Hippocampal formation (tissue), 2 donors: ENCODE results near the gene CLK4.

ENCODE experiments used
- DNase-seq, 2 donors: peaks; one replicate each; lab custom pipeline; 2025; lab: John Stamatoyannopoulos, UW

The CLK4 gene

GRCh38 chr5:178626484-178627258, at the start of gene CLK4:
Gene CLK4 (minus strand): TSS chr5:178627050. CDS start chr5:178623416, 3,634 bp downstream.
- peak; percentile 89 to 93 for DNase-seq

GRCh38 chr5:178675922-178676321, 49.1 kb upstream of the CLK4 start:
- no peak for DNase-seq

DNA sequence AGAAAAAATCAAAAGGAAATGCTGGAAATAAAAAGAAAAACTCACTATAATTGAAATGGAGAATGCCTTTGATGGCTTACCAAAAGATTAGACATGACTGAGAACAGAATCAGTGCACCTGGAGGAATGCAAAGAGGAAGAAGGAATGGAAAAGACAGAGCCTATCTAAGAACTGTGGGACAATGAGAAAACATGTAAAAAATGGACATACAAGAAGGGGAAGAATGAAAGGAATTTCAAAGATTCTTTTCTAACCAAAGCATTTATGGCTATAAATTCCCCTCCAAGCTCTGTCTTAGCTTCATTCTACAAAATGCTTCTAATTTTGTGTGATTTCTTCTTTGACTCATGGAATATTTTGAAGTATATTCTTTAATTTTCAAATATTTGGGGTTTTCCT, 47.5 kb upstream of the CLK4 start:
- no peak for DNase-seq

DNA sequence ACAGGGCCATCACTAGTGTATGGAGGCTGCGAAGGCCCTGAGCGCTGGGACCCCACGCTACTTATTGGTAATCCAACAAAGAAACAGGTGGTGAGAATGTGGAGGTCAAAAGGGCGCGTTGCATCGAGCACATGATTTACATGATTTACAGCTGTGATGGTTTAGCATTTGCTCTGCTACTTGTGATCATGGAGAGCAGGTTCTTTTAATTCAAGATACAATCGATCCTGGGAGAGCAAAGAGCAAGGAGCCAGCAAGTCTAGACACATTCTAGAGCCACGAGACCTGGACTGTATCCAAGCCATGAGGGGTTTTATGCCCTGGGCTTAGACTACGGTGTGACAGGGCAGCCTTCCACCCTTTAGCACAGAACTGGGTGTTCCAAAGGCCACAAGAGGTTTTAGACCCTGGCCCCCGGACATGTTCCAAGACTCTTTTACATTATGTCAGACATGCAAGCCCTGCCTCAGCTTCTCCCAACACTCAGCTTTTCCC, 47.0 kb upstream of the CLK4 start:
- no peak for DNase-seq

DNA sequence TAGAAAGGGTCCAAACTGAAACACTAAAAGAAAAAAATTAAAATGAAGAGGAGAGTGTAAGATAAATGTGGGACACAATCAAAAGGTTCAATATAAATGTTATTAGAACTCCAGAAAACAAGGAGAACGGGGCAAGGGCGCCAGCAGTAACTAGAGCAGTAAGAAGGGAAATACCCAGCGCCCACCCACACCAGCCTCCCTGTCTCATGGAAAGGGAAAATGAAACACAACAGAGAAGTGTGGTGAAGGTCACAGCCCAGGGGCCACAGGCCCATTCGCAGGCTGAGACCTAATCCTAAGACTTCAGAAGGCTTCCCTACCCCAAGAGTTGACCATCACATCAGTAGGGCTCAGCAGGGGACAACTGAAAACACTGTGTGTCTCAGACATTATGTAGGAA, 45.8 kb upstream of the CLK4 start:
- no peak for DNase-seq

GRCh38 chr5:178671602-178672144, 44.8 kb upstream of the CLK4 start:
- no peak for DNase-seq

DNA sequence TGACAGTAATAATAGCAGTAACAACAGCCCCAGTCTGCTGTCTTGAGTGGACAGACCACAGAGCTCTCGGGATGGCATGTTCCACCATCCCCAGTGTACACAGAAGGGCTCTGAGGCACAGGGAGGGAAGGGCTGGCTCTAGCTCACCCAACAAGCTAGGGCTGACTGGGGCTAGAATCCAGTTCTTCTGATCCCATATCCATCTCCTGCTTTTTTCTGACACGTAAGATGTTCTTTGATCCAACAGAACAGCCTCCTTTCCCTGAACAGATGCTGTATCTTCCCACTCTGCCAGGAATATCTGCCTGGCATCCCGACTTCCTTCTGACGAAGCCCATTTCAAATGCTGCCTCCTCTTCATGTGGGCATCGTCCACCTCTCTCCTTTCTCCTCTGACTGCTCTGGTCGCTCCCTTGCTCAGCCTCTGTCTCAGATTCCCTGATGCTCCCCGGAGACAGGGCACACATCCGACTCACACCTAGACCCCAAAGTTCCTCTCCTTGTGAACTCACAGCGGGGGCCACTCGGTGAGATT, 43.6 kb upstream of the CLK4 start:
- DNase-seq = no peak

DNA sequence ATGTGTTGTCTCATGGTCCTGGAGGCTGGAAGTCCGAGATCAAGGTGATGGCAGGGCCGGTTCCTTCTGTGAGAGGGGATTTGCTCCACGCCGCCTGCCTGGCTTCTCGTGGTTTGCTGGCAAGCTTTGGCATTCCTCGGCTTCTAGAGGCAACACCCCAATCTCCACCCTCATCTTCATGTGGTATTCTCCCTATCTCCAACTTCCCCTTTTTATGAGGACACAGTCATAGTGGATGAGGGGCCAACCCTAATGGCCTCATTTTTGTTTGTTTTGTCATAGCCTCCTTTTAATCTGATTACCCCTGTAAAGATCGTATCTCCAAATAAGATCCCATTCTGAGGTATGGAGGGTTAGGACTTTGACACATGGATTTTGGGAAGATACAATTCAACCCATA, 41.7 kb upstream of the CLK4 start:
- DNase-seq = no peak

GRCh38 chr5:178667688-178668087, 40.8 kb upstream of the CLK4 start:
- no peak for DNase-seq

DNA sequence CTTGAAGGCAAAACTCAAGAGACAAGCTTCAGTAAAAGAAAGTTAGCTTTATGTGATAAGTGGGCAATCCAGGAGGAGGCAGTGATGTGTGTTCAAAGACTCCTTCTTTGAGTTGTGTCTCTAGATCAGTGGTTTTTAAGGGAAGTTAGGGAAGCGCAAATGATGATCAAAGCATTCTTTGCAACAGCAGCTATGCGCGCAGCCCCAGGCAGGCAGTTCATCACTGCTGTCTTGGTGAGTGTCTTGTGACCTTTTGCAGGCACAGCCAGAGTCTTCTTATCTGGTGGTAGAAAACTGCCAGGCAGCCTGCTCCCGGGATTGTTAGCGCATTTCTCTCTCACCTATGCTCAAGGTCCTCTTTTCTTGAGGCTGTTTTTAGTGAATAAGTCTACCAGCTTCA, 40.3 kb upstream of the CLK4 start:
- DNase-seq = no peak

- no peak for DNase-seq
Measured at GRCh38 chr5:178664141-178664540, 37.3 kb upstream of the CLK4 start.

- DNase-seq = no peak
Measured at GRCh38 chr5:178662541-178662860, 35.7 kb upstream of the CLK4 start.

DNA sequence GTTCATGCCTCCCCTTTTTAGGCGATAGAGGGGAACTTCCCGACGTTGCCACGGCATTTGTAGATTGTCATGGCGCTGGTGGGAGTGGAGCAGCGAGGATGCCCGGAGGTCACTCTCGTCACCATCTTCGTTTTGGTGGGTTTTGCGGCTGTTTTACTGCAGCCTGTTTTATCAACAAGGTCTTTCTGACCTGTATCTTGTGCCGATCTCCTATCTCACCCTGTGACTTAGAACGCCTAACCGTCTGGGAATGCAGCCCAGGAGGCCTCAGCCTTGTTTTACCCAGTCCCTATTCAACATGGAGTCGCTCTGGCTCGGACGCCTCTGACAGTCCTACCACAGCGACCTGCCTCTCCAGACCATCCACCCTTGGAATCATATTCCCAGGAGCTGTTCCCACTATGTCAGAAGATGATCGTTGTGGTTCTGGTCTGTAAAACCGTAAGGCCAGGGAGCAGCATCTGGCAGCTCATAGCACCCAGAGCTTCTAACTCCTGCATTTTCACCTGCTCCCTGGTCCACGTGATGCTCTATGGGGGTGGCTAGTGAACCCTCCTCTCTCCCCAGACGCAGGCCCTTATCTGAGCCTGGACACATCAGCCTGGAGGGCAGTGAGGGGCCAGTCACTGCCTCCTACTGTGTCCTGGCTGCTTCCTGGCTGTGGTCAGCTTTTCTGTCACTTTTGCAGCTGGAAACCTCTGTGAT, 35.1 kb upstream of the CLK4 start:
- no peak for DNase-seq

GRCh38 chr5:178651046-178651810, 24.4 kb upstream of the CLK4 start:
- DNase-seq = no peak

- DNase-seq = no peak
Measured at GRCh38 chr5:178650214-178650613, 23.4 kb upstream of the CLK4 start.

GRCh38 chr5:178649580-178649979, 22.7 kb upstream of the CLK4 start:
- DNase-seq = no peak

DNA sequence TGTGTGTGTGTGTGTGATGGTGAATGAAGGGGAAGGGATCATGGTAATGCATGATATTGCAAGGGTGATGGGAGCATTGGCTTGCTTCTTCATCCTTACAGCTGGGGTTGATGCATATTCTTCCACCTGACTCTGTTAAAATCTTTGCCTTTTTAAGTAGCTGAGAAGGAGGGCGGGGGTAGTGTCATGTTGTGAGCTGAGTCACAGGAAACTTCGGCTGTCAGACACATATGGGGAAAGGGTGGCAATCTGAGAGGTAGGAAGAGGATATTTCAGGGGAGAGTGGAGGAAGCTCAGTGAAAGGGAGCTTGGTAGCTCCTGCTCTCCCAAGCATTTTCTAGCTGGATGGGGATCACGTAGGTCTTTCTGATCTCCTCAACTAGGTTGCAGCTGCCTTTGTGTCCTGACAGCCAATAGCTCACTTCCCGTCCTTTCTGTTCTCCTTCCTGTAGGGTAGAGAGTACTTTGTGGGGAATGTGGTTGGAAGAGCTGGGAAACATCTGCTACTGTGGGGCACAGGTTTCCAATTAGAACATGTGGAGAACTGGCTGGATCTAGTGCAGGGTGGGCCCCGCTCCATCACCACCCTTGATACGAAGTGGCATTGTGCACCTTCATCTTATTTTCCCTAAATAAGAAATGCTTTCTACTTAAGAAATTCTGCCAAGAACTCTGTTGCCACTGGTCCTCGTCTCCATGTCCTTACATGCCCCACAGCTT, 18.1 kb upstream of the CLK4 start:
- peak in 1 of 2 donors; percentile 27 for DNase-seq

GRCh38 chr5:178642351-178642909, 15.6 kb upstream of the CLK4 start:
- DNase-seq = peak in 1 of 2 donors; percentile 12

DNA sequence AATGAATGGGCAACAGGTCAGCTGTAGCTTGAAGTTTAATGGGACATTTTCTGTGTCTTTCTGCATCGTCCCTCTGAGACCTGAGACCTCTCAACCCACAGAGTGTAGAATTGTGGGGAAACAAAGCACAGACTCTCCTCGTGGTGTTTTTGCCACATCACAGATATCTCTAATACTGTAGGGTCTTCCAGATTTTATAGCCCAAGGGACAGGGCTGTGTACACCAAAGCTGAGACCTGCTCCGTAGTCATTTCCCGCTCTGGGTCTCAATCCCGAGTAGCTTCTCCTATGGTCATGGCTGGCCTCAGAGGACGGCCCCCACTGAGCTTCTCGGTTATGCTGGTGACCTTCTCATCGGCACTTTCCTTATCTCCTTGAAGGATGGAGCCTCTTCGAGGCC, 14.9 kb upstream of the CLK4 start:
- DNase-seq = no peak

- no peak for DNase-seq
Measured at GRCh38 chr5:178640331-178641045, 13.6 kb upstream of the CLK4 start.
